ENCODE data around the gene FIBP. TPM values are rescaled to one million over a fixed set of nuclear protein-coding genes. Genes with fewer than 3 reads are reported as not detected.

The FIBP gene
- total RNA-seq, 1 donor from 2014 or later, result 42.2 TPM

DNA sequence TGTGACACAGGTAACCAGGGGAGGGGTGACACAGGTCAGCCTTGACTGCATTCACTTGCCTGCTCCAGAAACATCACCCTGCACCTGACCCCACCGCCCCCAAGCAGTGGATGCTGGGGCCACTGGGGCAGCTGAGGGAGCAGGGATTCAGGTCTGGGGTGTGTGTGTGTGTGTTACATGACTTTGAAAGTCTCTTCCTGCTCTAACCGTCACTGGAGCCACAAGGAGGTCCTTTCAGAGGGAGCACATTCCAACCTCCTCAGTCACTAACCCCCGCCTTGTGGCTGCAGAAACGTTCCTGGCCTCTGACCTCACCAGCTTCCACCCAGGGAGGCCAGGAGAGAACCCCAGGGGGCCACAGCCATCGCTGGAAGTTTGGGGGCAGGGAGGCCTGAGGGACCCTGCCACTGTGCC, 14.8 kb upstream of the FIBP start:
- Histone ChIP-seq H3K36me3 (no peaks in the 10 kb centered on the region), H3K27ac (replicated peaks) (no peak overlapping the region), H3K27me3 (ENCODE audit: low read depth) (peaks cover 22% of the 10 kb centered on the region), H3K9me3 (replicated peaks) (no peaks in the 10 kb centered on the region), H3K4me3 (no peak overlapping the region), H3K4me1 (peaks cover 25% of the 10 kb centered on the region)
- no peak for DNase-seq
- TF ChIP-seq, protein P1, sequence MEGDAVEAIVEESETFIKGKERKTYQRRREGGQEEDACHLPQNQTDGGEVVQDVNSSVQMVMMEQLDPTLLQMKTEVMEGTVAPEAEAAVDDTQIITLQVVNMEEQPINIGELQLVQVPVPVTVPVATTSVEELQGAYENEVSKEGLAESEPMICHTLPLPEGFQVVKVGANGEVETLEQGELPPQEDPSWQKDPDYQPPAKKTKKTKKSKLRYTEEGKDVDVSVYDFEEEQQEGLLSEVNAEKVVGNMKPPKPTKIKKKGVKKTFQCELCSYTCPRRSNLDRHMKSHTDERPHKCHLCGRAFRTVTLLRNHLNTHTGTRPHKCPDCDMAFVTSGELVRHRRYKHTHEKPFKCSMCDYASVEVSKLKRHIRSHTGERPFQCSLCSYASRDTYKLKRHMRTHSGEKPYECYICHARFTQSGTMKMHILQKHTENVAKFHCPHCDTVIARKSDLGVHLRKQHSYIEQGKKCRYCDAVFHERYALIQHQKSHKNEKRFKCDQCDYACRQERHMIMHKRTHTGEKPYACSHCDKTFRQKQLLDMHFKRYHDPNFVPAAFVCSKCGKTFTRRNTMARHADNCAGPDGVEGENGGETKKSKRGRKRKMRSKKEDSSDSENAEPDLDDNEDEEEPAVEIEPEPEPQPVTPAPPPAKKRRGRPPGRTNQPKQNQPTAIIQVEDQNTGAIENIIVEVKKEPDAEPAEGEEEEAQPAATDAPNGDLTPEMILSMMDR (IDR thresholded peaks at IDR 0.05; ENCODE audit: borderline replicate concordance), result no peak
- intact Hi-C loops (cut with micrococcal nuclease), result no loop called here

DNA sequence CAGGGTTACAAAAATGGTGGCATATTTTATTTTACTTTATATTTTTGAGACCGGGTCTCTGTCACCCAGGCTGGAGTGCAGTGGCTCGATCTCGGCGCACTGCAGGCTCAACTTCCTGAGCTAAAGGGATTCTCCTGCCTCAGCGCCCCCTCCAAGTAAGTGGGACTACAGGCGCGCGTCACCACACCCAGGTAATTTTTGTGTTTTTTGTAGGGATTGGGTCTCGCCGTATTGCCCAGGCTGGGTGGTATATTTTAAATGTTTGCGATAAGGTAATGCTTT, 12.6 kb upstream of the FIBP start:
- H3K9me3 ChIP-seq (replicated peaks), result no peaks in the 10 kb centered on the region

DNA sequence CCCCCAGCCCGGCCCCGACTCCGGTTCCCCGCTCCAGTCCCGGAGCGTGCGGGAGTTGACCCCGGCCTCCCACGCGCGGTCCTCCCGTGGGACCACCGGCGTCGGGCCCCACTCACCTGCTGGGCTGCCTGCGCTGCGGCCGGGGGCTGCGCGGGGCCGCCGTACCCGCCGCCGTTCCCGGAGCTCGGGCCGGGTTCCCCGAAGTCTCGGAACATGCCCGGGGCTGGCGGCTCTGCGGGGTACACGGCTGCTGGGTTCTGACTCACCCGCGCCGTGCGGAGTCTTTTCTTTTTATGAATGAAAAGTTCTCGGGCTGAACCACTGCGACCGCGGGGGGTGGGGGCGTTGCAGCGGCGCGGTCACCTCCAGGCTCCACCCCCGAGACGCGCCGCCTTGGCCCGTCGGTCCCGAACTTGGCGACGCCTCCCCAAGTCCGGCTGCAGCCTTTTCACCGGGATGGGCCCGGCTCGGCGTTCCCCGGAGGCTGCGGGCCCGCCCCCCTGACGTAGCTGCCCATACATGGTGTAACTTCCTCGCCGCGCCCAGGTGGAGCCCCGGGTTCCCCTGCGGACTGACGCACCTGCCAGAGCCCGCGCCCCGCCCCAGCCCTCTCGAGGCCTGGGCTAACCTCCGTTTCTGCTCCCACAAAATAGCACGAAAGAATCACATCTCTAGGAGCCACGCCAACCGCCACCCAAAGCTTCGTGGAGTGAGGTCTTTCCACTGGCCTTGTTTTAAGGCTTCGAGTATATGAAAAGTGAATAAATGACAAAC, 12.0 kb upstream of the FIBP start, which contains the start of gene FOSL1:
FOSL1 (minus strand) TSS at position 264 of the 774 bp plus-strand sequence; CDS start at position 215, 49 bp downstream.
- Histone ChIP-seq H3K27me3 (ENCODE audit: low read depth) (peaks cover 15% of the 10 kb centered on the region), H3K36me3 (no peaks in the 10 kb centered on the region), H3K9me3 (replicated peaks) (no peaks in the 10 kb centered on the region), H3K4me1 (peaks cover 25% of the 10 kb centered on the region), H3K27ac (replicated peaks) (peak within 1 kb of the TSS; percentile 66), H3K4me3 (peak within 1 kb of the TSS; percentile 79)
- intact Hi-C loops (cut with micrococcal nuclease), result no loop called here
- DNase-seq, result peak; percentile 88
- TF ChIP-seq, protein P1 (IDR thresholded peaks at IDR 0.05; ENCODE audit: borderline replicate concordance), result no peak

More for the DNA sequence above, 12.6 kb upstream of the FIBP start:
- peaks cover 25% of the 10 kb centered on the region for H3K4me1 ChIP-seq
- peaks cover 15% of the 10 kb centered on the region for H3K27me3 ChIP-seq (ENCODE audit: low read depth)
- H3K27ac ChIP-seq (replicated peaks), result peak overlapping the region; percentile 66
- TF ChIP-seq, protein P1 (IDR thresholded peaks at IDR 0.05; ENCODE audit: borderline replicate concordance), result no peak
- DNase-seq, result no peak
- intact Hi-C loops (cut with micrococcal nuclease), result no loop called here
- H3K36me3 ChIP-seq, result no peaks in the 10 kb centered on the region
- H3K4me3 ChIP-seq, result peak overlapping the region; percentile 79

DNA sequence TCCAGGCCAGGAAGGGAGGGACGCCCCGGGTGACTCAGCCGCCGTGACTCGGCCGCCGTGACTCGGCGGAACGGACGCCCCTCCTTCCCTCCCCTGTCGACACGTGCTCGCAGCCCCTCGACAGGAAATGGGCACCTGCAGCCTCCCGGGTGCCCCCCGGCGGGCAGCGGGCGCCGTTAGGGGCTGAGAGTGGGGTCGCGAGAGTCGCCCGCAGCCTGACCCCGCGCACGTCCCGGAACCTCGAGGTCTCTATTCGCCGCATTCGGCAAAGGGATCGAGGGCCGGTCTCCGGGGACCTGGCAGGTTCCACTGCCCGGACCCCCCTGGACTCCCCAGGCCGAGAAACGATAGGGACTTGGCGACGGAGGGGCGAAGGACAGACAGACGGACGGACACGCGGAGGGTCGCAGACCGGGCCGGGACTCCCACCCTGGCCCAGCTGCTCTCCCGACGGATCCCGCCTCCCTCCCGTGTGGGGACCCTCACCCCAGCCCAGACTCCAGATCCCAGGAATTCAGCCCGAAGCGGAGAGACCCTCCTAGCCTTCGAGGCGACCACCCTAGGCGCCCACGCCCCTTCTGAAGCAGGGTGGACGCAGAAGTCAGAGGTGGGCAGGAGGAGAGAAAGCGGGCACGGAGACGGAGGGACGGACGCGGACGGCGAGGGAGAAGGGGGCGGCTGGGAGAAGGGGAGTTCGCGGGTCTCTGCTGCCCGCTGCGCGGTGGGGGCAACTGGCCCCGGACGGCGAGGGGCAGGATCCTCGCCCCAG, 11.3 kb upstream of the FIBP start:
- TF ChIP-seq, protein P1 (IDR thresholded peaks at IDR 0.05; ENCODE audit: borderline replicate concordance), result no peak
- peak; percentile 61 for DNase-seq
- intact Hi-C loops (cut with micrococcal nuclease), result no loop called here
- Histone ChIP-seq H3K9me3 (replicated peaks) (no peaks in the 10 kb centered on the region), H3K4me3 (peak overlapping the region; percentile 79), H3K27ac (replicated peaks) (peak overlapping the region; percentile 66), H3K4me1 (peaks cover 27% of the 10 kb centered on the region), H3K27me3 (ENCODE audit: low read depth) (peaks cover 15% of the 10 kb centered on the region), H3K36me3 (no peaks in the 10 kb centered on the region)

DNA sequence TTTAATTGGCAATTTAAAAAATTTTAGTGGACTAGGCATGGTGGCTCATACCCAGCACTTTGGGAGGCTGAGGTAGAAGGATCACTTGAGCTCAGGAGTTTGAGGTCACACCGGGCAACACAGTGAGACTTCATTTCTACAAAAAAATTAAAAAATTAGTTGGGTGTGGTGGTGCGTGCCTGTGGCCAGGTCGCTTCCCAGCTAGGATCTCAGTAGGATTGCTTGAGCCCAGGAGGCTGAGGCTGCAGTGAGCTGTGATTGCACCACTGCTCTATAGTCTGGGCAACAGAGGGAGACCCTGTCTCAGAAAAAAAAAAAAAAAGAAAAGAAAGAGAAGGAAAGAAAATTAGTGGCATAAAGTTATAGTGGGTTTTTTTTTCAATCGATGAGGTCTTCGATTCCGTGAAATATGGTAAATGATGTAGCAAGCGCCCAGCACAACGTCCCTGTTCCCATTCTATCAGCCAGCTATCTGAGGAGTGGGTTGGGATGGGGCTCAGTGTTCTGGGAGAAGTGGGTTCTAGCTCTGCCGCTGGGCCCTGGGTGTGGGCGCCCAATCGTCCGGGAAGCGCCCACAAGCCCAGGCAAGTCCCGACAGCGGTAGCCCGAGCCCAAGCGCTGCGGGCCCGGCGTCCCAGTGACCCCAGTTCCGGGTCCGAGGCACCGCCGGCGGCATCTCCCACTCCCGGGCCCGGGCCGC, 10.5 kb upstream of the FIBP start:
- intact Hi-C loops (cut with micrococcal nuclease), result no loop called here
- peaks cover 15% of the 10 kb centered on the region for H3K27me3 ChIP-seq (ENCODE audit: low read depth)
- no peak for DNase-seq
- no peaks in the 10 kb centered on the region for H3K36me3 ChIP-seq
- peak overlapping the region; percentile 79 for H3K4me3 ChIP-seq
- H3K4me1 ChIP-seq, result peaks cover 34% of the 10 kb centered on the region
- TF ChIP-seq, protein P1 (IDR thresholded peaks at IDR 0.05; ENCODE audit: borderline replicate concordance), result no peak
- H3K9me3 ChIP-seq (replicated peaks), result no peaks in the 10 kb centered on the region
- H3K27ac ChIP-seq (replicated peaks), result peak overlapping the region; percentile 66

Measured in left ventricle myocardium inferior (tissue), 1 donor.